GM18951 (cell line): ENCODE results near the gene NID1.

Experiments used
- POLR2A ChIP-seq: IDR thresholded peaks from 4 replicates; pipeline ENCODE4 v1.6.1; 2011; ENCODE audit warnings: mild to moderate bottlenecking; ENCODE audit not compliant: insufficient read length, insufficient read depth; ENCODE audit errors: extremely low read depth
- in situ Hi-C: fragments of 300-500 bp; cut with MboI; formaldehyde crosslinking; loops from one replicate; pipeline ENCODE4 v1.12.0; 2022; ENCODE audit warnings: low sequenced_read_pairs, mixed read lengths, inconsistent platforms; ENCODE audit not compliant: unreplicated experiment

The NID1 gene

GRCh38 chr1:235960809-235961208 lies 104.1 kb downstream of the NID1 start:
- in situ Hi-C loops = loop anchor here (25.0 kb wide), 1 partner anchor 449 kb away; the partner anchor contains the start of gene B3GALNT2
- no peak for TF ChIP-seq POLR2A

- in situ Hi-C loops = loop anchor here (25.0 kb wide), 1 partner anchor 446 kb away; the partner anchor contains the start of gene B3GALNT2
- TF ChIP-seq POLR2A = no peak
Measured at GRCh38 chr1:235958021-235958420, 106.9 kb downstream of the NID1 start.

GRCh38 chr1:235955777-235956176 lies 109.1 kb downstream of the NID1 start:
- TF ChIP-seq POLR2A = no peak

GRCh38 chr1:235954306-235955283 lies 110.3 kb downstream of the NID1 start:
- in situ Hi-C loops = loop anchor here (25.0 kb wide), 1 partner anchor 442 kb away; the partner anchor contains the start of gene B3GALNT2
- no peak for TF ChIP-seq POLR2A

More at GRCh38 chr1:235955777-235956176, 109.1 kb downstream of the NID1 start:
- in situ Hi-C loops = loop anchor here (25.0 kb wide), 1 partner anchor 443 kb away; the partner anchor contains the start of gene B3GALNT2

GRCh38 chr1:235953801-235954200 lies 111.1 kb downstream of the NID1 start:
- in situ Hi-C loops = loop anchor here (25.0 kb wide), 1 partner anchor 442 kb away; the partner anchor contains the start of gene B3GALNT2
- TF ChIP-seq POLR2A = no peak

- in situ Hi-C loops = loop anchor here (25.0 kb wide), 1 partner anchor 441 kb away; the partner anchor contains the start of gene B3GALNT2
- no peak for TF ChIP-seq POLR2A
Measured at GRCh38 chr1:235952950-235953615, 111.8 kb downstream of the NID1 start.

GRCh38 chr1:235951661-235952060 lies 113.2 kb downstream of the NID1 start:
- no peak for TF ChIP-seq POLR2A
- in situ Hi-C loops = loop anchor here (25.0 kb wide), 1 partner anchor 439 kb away; the partner anchor contains the start of gene B3GALNT2

- in situ Hi-C loops = loop anchor here (25.0 kb wide), 1 partner anchor 438 kb away; the partner anchor contains the start of gene B3GALNT2
Measured at GRCh38 chr1:235950318-235950717, 114.6 kb downstream of the NID1 start.

GRCh38 chr1:235948774-235949427 lies 116.0 kb downstream of the NID1 start:
- in situ Hi-C loops = no loop called here
- no peak for TF ChIP-seq POLR2A

More at GRCh38 chr1:235950318-235950717, 114.6 kb downstream of the NID1 start:
- TF ChIP-seq POLR2A = no peak

GRCh38 chr1:235947989-235948388 lies 116.9 kb downstream of the NID1 start:
- in situ Hi-C loops = no loop called here
- no peak for TF ChIP-seq POLR2A

GRCh38 chr1:235946571-235946981 lies 118.3 kb downstream of the NID1 start:
- TF ChIP-seq POLR2A = no peak
- in situ Hi-C loops = no loop called here

- no peak for TF ChIP-seq POLR2A
- in situ Hi-C loops = no loop called here
Measured at GRCh38 chr1:235945775-235946570, 118.9 kb downstream of the NID1 start.

- in situ Hi-C loops = no loop called here
- no peak for TF ChIP-seq POLR2A
Measured at GRCh38 chr1:235943581-235944114, 121.2 kb downstream of the NID1 start.
